HepG2 (cell line): ENCODE results near the gene PI3. TPM values are rescaled to one million over a fixed set of nuclear protein-coding genes. Genes with fewer than 3 reads are reported as not detected.

Experiments
- ATF4 ChIP-seq, 2 experiments: fragments of 450-650 bp in 1 of 2; sonication (generic) in 1 of 2; formaldehyde crosslinking; IDR thresholded peaks; 2 replicates each; pipeline versions ENCODE4 v1.5.0 to v1.8.0; 2020 to 2022; ENCODE audit warnings: mild to moderate bottlenecking in 1 of 2, missing genetic modification reagents in 1 of 2
- EHMT2 ChIP-seq: fragments of 200-600 bp; sonication (generic); IDR thresholded peaks from 2 replicates; pipeline ENCODE4 v1.7.0; 2017; ENCODE audit warnings: antibody characterized with exemption, low read depth, low read length, borderline replicate concordance
- ISL2 ChIP-seq: sonication (generic); formaldehyde crosslinking; IDR thresholded peaks from 2 replicates; pipeline ENCODE4 v1.5.0; 2020; ENCODE audit warnings: missing genetic modification reagents
- MZF1 ChIP-seq: sonication (generic); formaldehyde crosslinking; IDR thresholded peaks from 2 replicates; pipeline ENCODE4 v1.8.1; 2023; ENCODE audit warnings: mild to moderate bottlenecking, missing genetic modification reagents, borderline replicate concordance
- NAIF1 ChIP-seq: sonication (generic); formaldehyde crosslinking; IDR thresholded peaks from 2 replicates; pipeline ENCODE4 v1.5.0; 2020; ENCODE audit warnings: mild to moderate bottlenecking, missing genetic modification reagents, borderline replicate concordance
- NR2C2 ChIP-seq: sonication (generic); formaldehyde crosslinking; IDR thresholded peaks from 2 replicates; pipeline ENCODE4 v1.4.0; 2020; ENCODE audit warnings: missing genetic modification reagents, mild to moderate bottlenecking, moderate library complexity, borderline replicate concordance
- NR3C1 ChIP-seq: sonication (generic); formaldehyde crosslinking; IDR thresholded peaks from 2 replicates; pipeline ENCODE4 v1.4.0; 2020; ENCODE audit warnings: missing genetic modification reagents
- PRDM10 ChIP-seq: sonication (generic); formaldehyde crosslinking; IDR thresholded peaks from 2 replicates; pipeline ENCODE4 v1.4.0; 2020; ENCODE audit warnings: low read depth, missing genetic modification reagents
- PRMT3 ChIP-seq: sonication (generic); formaldehyde crosslinking; IDR thresholded peaks from 2 replicates; pipeline ENCODE4 v1.8.1; 2022; ENCODE audit warnings: low read depth, mild to moderate bottlenecking, moderate library complexity, missing genetic modification reagents, borderline replicate concordance
- TAF1 ChIP-seq: sonication (generic); formaldehyde crosslinking; IDR thresholded peaks from 2 replicates; pipeline ENCODE4 v1.4.0; 2020; ENCODE audit warnings: missing genetic modification reagents
- ZBTB25 ChIP-seq: IDR thresholded peaks from 2 replicates; pipeline ENCODE4 v1.6.1; 2018; ENCODE audit warnings: missing genetic modification reagents
- ZNF383 ChIP-seq: sonication (generic); formaldehyde crosslinking; IDR thresholded peaks from 2 replicates; pipeline ENCODE4 v1.4.0; 2020; ENCODE audit warnings: missing genetic modification reagents, mild to moderate bottlenecking, borderline replicate concordance
- ZNF776 ChIP-seq: sonication (generic); formaldehyde crosslinking; IDR thresholded peaks from 2 replicates; pipeline ENCODE4 v1.4.0; 2020; ENCODE audit warnings: mild to moderate bottlenecking, missing genetic modification reagents
- ZNF792 ChIP-seq: IDR thresholded peaks from 2 replicates; pipeline ENCODE4 v1.6.1; 2016
- ZNF816 ChIP-seq: sonication (generic); formaldehyde crosslinking; IDR thresholded peaks from 2 replicates; pipeline ENCODE4 v1.8.0; 2022; ENCODE audit warnings: missing genetic modification reagents, mild to moderate bottlenecking, borderline replicate concordance
- ZNF883 ChIP-seq: sonication (generic); formaldehyde crosslinking; IDR thresholded peaks from 2 replicates; pipeline ENCODE4 v1.5.1; 2020; ENCODE audit warnings: mild to moderate bottlenecking, missing genetic modification reagents; ENCODE audit errors: not compliant biosample characterization
- polyA plus RNA-seq, 8 experiments: library from polyadenylated mRNA; depleted of rRNA in 3 of 8; stranded (reverse) in 7 of 8; unstranded in 1 of 8; fragments of >200 nt; fragmentation: Illumina TruSeq in 4 of 8; extraction: Trizol in 4 of 8; gene quantifications; 2 replicates each; pipeline versions ENCODE4 v1.2.1 to v1.2.3, GENCODE V29; 2011 to 2016; ENCODE audit warnings: low read depth in 4 of 8, missing spikeins in 1 of 8, mixed read lengths in 1 of 8; ENCODE audit not compliant: insufficient read depth in 1 of 8
- total RNA-seq, 5 experiments: library from RNA; depleted of rRNA; stranded (reverse); fragments of >200 nt; fragmentation: Illumina TruSeq; extraction: Trizol; gene quantifications; 2 replicates each; pipeline ENCODE4 v1.2.3, GENCODE V29; 2016; ENCODE audit warnings: low read depth in 1 of 5

PI3 gene
- total and polyA plus RNA-seq, 2 of the 13 experiments (the other 11 are each of a cell fraction or from before 2014, with no cell fraction given) = 0.22 TPM; not detected in 1

GRCh38 chr20:45138561-45139300 is 36.0 kb upstream of the PI3 start (continued):
- no peak for TF ChIP-seq EHMT2
- peak; percentile 94 for TF ChIP-seq NR2C2 (CRISPR knock-in tag)
- no peak for TF ChIP-seq PRMT3 (CRISPR knock-in tag)
- no peak for TF ChIP-seq ATF4 (CRISPR knock-in tag; IDR thresholded peaks at IDR 0.05)
- no peak for TF ChIP-seq ZNF383 (CRISPR knock-in tag)
- no peak for TF ChIP-seq MZF1 (CRISPR knock-in tag)
- no peak for TF ChIP-seq TAF1 (CRISPR knock-in tag)
- TF ChIP-seq ZNF883 (CRISPR knock-in tag) = no peak
- no peak for TF ChIP-seq ISL2
- TF ChIP-seq ZNF792 (CRISPR knock-in tag) = no peak
- TF ChIP-seq ZNF776 (CRISPR knock-in tag) = no peak
- no peak for TF ChIP-seq NR3C1
- no peak for TF ChIP-seq ZNF816 (CRISPR knock-in tag)
- TF ChIP-seq PRDM10 (CRISPR knock-in tag) = no peak
- TF ChIP-seq ZBTB25 = no peak
- no peak for TF ChIP-seq NAIF1 (CRISPR knock-in tag)
